ENCODE results near the gene THTPA. TPM values are rescaled to one million over a fixed set of nuclear protein-coding genes. Genes with fewer than 3 reads are reported as not detected.

THTPA gene
- total RNA-seq, 1 experiment from 2014 or later = 4.1 TPM

GRCh38 chr14:23525611-23526010, 30.5 kb upstream of the THTPA start:
- H2AFZ ChIP-seq = no peak overlapping the region
- DNase-seq = no peak
- no peaks in the 10 kb centered on the region for H3K27me3 ChIP-seq (ENCODE audit: insufficient read depth, low read depth)
- H3F3A ChIP-seq (ENCODE audit: insufficient read depth, low read depth) = no peaks in the 10 kb centered on the region
- H3K79me2 ChIP-seq (ENCODE audit: low read depth) = no peaks in the 10 kb centered on the region
- no peak overlapping the region for H3K4me3 ChIP-seq
- no peaks in the 10 kb centered on the region for H3K9me3 ChIP-seq (ENCODE audit: insufficient read depth, low read depth)
- H3K4me2 ChIP-seq = no peak overlapping the region
- TF ChIP-seq CTCF (conservative IDR thresholded peaks at IDR 0.05) (no peak), EZH2 (IDR thresholded peaks at IDR 0.05; ENCODE audit: low read depth) (no peak)
- no peaks in the 10 kb centered on the region for H3K4me1 ChIP-seq (replicated peaks; ENCODE audit: insufficient read depth)
- H4K20me1 ChIP-seq (ENCODE audit: insufficient read depth) = no peaks in the 10 kb centered on the region
- BruUV-seq (replicated peaks) = no TSS peak
- no peaks in the 10 kb centered on the region for H3K9me2 ChIP-seq (ENCODE audit: insufficient read depth)
- H3K36me3 ChIP-seq (ENCODE audit: low read depth) = no peaks in the 10 kb centered on the region
- ChIA-PET CTCF (no interaction called here), POLR2A (ENCODE audit: unreplicated experiment) (interaction anchor here (0.6 kb wide), 1 partner anchor 24 kb away, joined by 7 read pairs; no protein-coding TSS in a partner anchor)
- H3K27ac ChIP-seq = no peak overlapping the region
- intact Hi-C loops (cut with micrococcal nuclease; ENCODE audit: unreplicated experiment) = no loop called here

GRCh38 chr14:23528555-23528954, 27.5 kb upstream of the THTPA start:
- ChIA-PET POLR2A (ENCODE audit: unreplicated experiment) (interaction anchor here (0.7 kb wide), 2 partner anchors 251 to 541 kb away, joined by 4 read pairs; no protein-coding TSS in a partner anchor), CTCF (no interaction called here)
- Histone ChIP-seq H3K36me3 (ENCODE audit: low read depth) (no peaks in the 10 kb centered on the region), H3K4me3 (no peak overlapping the region), H3K9me2 (ENCODE audit: insufficient read depth) (no peaks in the 10 kb centered on the region), H2AFZ (no peak overlapping the region), H3K27me3 (ENCODE audit: insufficient read depth, low read depth) (no peaks in the 10 kb centered on the region), H4K20me1 (ENCODE audit: insufficient read depth) (no peaks in the 10 kb centered on the region), H3K9me3 (ENCODE audit: insufficient read depth, low read depth) (no peaks in the 10 kb centered on the region), H3K4me2 (no peak overlapping the region), H3F3A (ENCODE audit: insufficient read depth, low read depth) (no peaks in the 10 kb centered on the region), H3K27ac (no peak overlapping the region), H3K79me2 (ENCODE audit: low read depth) (no peaks in the 10 kb centered on the region), H3K4me1 (replicated peaks; ENCODE audit: insufficient read depth) (no peaks in the 10 kb centered on the region)
- TF ChIP-seq CTCF (conservative IDR thresholded peaks at IDR 0.05) (no peak), EZH2 (IDR thresholded peaks at IDR 0.05; ENCODE audit: low read depth) (no peak)
- no peak for DNase-seq
- intact Hi-C loops (cut with micrococcal nuclease; ENCODE audit: unreplicated experiment) = no loop called here
- no TSS peak for BruUV-seq (replicated peaks)

GRCh38 chr14:23529016-23529415, 27.1 kb upstream of the THTPA start:
- Histone ChIP-seq H3K9me2 (ENCODE audit: insufficient read depth) (no peaks in the 10 kb centered on the region), H3F3A (ENCODE audit: insufficient read depth, low read depth) (no peaks in the 10 kb centered on the region), H3K9me3 (ENCODE audit: insufficient read depth, low read depth) (no peaks in the 10 kb centered on the region), H3K4me1 (replicated peaks; ENCODE audit: insufficient read depth) (no peaks in the 10 kb centered on the region), H3K79me2 (ENCODE audit: low read depth) (no peaks in the 10 kb centered on the region), H3K36me3 (ENCODE audit: low read depth) (no peaks in the 10 kb centered on the region), H4K20me1 (ENCODE audit: insufficient read depth) (no peaks in the 10 kb centered on the region), H2AFZ (no peak overlapping the region), H3K27me3 (ENCODE audit: insufficient read depth, low read depth) (no peaks in the 10 kb centered on the region), H3K4me2 (no peak overlapping the region), H3K27ac (no peak overlapping the region), H3K4me3 (no peak overlapping the region)
- ChIA-PET POLR2A (ENCODE audit: unreplicated experiment) (interaction anchor here (0.7 kb wide), 1 partner anchor 540 kb away, joined by 4 read pairs; no protein-coding TSS in a partner anchor), CTCF (no interaction called here)
- no peak for DNase-seq
- no TSS peak for BruUV-seq (replicated peaks)
- intact Hi-C loops (cut with micrococcal nuclease; ENCODE audit: unreplicated experiment) = no loop called here
- no peak for TF ChIP-seq EZH2 (IDR thresholded peaks at IDR 0.05; ENCODE audit: low read depth)

GRCh38 chr14:23530375-23531055, 25.6 kb upstream of the THTPA start:
- Histone ChIP-seq H4K20me1 (ENCODE audit: insufficient read depth) (no peaks in the 10 kb centered on the region), H3K27me3 (ENCODE audit: insufficient read depth, low read depth) (no peaks in the 10 kb centered on the region), H3K36me3 (ENCODE audit: low read depth) (no peaks in the 10 kb centered on the region), H3K4me3 (no peak overlapping the region), H3K4me2 (no peak overlapping the region), H3K9me3 (ENCODE audit: insufficient read depth, low read depth) (no peaks in the 10 kb centered on the region), H2AFZ (no peak overlapping the region), H3K9me2 (ENCODE audit: insufficient read depth) (no peaks in the 10 kb centered on the region), H3F3A (ENCODE audit: insufficient read depth, low read depth) (no peaks in the 10 kb centered on the region), H3K27ac (no peak overlapping the region), H3K4me1 (replicated peaks; ENCODE audit: insufficient read depth) (no peaks in the 10 kb centered on the region), H3K79me2 (ENCODE audit: low read depth) (no peaks in the 10 kb centered on the region)
- TF ChIP-seq EZH2 (IDR thresholded peaks at IDR 0.05; ENCODE audit: low read depth) (no peak), CTCF (conservative IDR thresholded peaks at IDR 0.05) (no peak)
- DNase-seq = no peak
- intact Hi-C loops (cut with micrococcal nuclease; ENCODE audit: unreplicated experiment) = no loop called here
- ChIA-PET CTCF (no interaction called here), POLR2A (ENCODE audit: unreplicated experiment) (no interaction called here)
- BruUV-seq (replicated peaks) = no TSS peak
